Measurements from ENCODE around the gene SLC32A1. TPM values are rescaled to one million over a fixed set of nuclear protein-coding genes. Genes with fewer than 3 reads are reported as not detected.

SLC32A1 gene
- total and polyA plus RNA-seq, 2 donors (not counting 1 experiment from before 2014, with no cell fraction given), result not detected

- Histone ChIP-seq H3K4me1 (ENCODE audit: control insufficient read depth, extremely low read depth, insufficient read depth, low read length) (no peaks in the 10 kb centered on the region), H3K4me2 (ENCODE audit: extremely low read depth, insufficient read depth, low read length) (no peak overlapping the region), H3K36me3 (ENCODE audit: control insufficient read depth, insufficient read depth, low read length) (no peaks in the 10 kb centered on the region), H3K9me3 (ENCODE audit: control insufficient read depth, insufficient read depth, low read depth, low read length) (no peaks in the 10 kb centered on the region), H4K20me1 (ENCODE audit: control insufficient read depth, extremely low read depth, insufficient read depth, low read length) (no peaks in the 10 kb centered on the region), H3K9ac (ENCODE audit: insufficient read depth, low read length) (no peak overlapping the region), H3K27me3 (ENCODE audit: control insufficient read depth, insufficient read depth, low read length) (peaks cover 16% of the 10 kb centered on the region), H3K27ac (ENCODE audit: insufficient read depth, low read length) (no peak overlapping the region), H2AFZ (ENCODE audit: low read length) (no peak overlapping the region), H3K4me3 (replicated peaks in 1 of 4; ENCODE audit: control extremely low read depth in 1 of 4, insufficient read depth in 1 of 4, low read depth in 3 of 4, low read length in 4 of 4) (no peak overlapping the region), H3K79me2 (ENCODE audit: control insufficient read depth, insufficient read depth, low read length) (no peaks in the 10 kb centered on the region)
- no peak for DNase-seq (ENCODE audit: low read depth in 2 of 2)
- TF ChIP-seq, protein P1, sequence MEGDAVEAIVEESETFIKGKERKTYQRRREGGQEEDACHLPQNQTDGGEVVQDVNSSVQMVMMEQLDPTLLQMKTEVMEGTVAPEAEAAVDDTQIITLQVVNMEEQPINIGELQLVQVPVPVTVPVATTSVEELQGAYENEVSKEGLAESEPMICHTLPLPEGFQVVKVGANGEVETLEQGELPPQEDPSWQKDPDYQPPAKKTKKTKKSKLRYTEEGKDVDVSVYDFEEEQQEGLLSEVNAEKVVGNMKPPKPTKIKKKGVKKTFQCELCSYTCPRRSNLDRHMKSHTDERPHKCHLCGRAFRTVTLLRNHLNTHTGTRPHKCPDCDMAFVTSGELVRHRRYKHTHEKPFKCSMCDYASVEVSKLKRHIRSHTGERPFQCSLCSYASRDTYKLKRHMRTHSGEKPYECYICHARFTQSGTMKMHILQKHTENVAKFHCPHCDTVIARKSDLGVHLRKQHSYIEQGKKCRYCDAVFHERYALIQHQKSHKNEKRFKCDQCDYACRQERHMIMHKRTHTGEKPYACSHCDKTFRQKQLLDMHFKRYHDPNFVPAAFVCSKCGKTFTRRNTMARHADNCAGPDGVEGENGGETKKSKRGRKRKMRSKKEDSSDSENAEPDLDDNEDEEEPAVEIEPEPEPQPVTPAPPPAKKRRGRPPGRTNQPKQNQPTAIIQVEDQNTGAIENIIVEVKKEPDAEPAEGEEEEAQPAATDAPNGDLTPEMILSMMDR (conservative IDR thresholded peaks at IDR 0.05 in 1 of 2, IDR thresholded peaks at IDR 0.05 in 1 of 2; ENCODE audit: low read depth in 1 of 2, low read length in 2 of 2), result no peak
- TF ChIP-seq EZH2 (IDR thresholded peaks at IDR 0.05; ENCODE audit: low read length, missing control alignments), result no peak
Measured at GRCh38 chr20:38715646-38716045, 8.6 kb upstream of the SLC32A1 start.

DNA sequence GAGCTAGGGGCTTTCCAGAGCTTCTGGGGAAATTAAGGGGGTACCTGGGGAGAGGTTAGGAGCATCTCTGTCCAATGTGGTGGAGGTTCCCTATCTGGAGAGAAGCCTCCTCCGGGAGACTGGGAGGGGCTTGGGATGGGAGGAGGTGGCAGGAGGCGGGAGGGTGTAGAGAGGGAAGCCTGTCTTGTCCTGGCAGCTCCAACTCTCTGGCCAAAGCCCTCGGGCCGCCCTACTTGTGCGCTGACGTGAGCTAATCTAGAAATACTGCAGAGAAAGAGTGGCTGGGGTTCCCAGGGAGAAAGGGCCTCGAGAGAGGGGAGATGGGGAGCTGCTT is 1.6 kb upstream of the SLC32A1 start:
- Histone ChIP-seq H3K9ac (ENCODE audit: insufficient read depth, low read length) (no peak overlapping the region), H3K27me3 (ENCODE audit: control insufficient read depth, insufficient read depth, low read length) (peaks cover 76% of the 10 kb centered on the region), H3K27ac (ENCODE audit: insufficient read depth, low read length) (no peak overlapping the region), H3K36me3 (ENCODE audit: control insufficient read depth, insufficient read depth, low read length) (no peaks in the 10 kb centered on the region), H3K4me2 (ENCODE audit: extremely low read depth, insufficient read depth, low read length) (no peak overlapping the region), H3K4me1 (ENCODE audit: control insufficient read depth, extremely low read depth, insufficient read depth, low read length) (no peaks in the 10 kb centered on the region), H3K9me3 (ENCODE audit: control insufficient read depth, insufficient read depth, low read depth, low read length) (no peaks in the 10 kb centered on the region), H3K4me3 (replicated peaks in 1 of 4; ENCODE audit: control extremely low read depth in 1 of 4, insufficient read depth in 1 of 4, low read depth in 3 of 4, low read length in 4 of 4) (no peak overlapping the region), H4K20me1 (ENCODE audit: control insufficient read depth, extremely low read depth, insufficient read depth, low read length) (no peaks in the 10 kb centered on the region), H3K79me2 (ENCODE audit: control insufficient read depth, insufficient read depth, low read length) (no peaks in the 10 kb centered on the region), H2AFZ (ENCODE audit: low read length) (no peak overlapping the region)
- no peak for DNase-seq (ENCODE audit: low read depth in 2 of 2)
- no peak for TF ChIP-seq EZH2 (IDR thresholded peaks at IDR 0.05; ENCODE audit: low read length, missing control alignments)
- TF ChIP-seq, protein P1 (conservative IDR thresholded peaks at IDR 0.05 in 1 of 2, IDR thresholded peaks at IDR 0.05 in 1 of 2; ENCODE audit: low read depth in 1 of 2, low read length in 2 of 2), result no peak

- TF ChIP-seq, protein P1 (conservative IDR thresholded peaks at IDR 0.05 in 1 of 2, IDR thresholded peaks at IDR 0.05 in 1 of 2; ENCODE audit: low read depth in 1 of 2, low read length in 2 of 2), result no peak
- TF ChIP-seq EZH2 (IDR thresholded peaks at IDR 0.05; ENCODE audit: low read length, missing control alignments), result peak; percentile 61
- no peak overlapping the region for H2AFZ ChIP-seq (ENCODE audit: low read length)
- DNase-seq (ENCODE audit: low read depth in 2 of 2), result peak; percentile 23 to 35
- H3K27ac ChIP-seq (ENCODE audit: insufficient read depth, low read length), result no peak overlapping the region
- no peaks in the 10 kb centered on the region for H4K20me1 ChIP-seq (ENCODE audit: control insufficient read depth, extremely low read depth, insufficient read depth, low read length)
- no peak overlapping the region for H3K4me3 ChIP-seq (replicated peaks in 1 of 4; ENCODE audit: control extremely low read depth in 1 of 4, insufficient read depth in 1 of 4, low read depth in 3 of 4, low read length in 4 of 4)
- no peak overlapping the region for H3K9ac ChIP-seq (ENCODE audit: insufficient read depth, low read length)
- H3K4me2 ChIP-seq (ENCODE audit: extremely low read depth, insufficient read depth, low read length), result no peak overlapping the region
- no peaks in the 10 kb centered on the region for H3K79me2 ChIP-seq (ENCODE audit: control insufficient read depth, insufficient read depth, low read length)
- no peaks in the 10 kb centered on the region for H3K4me1 ChIP-seq (ENCODE audit: control insufficient read depth, extremely low read depth, insufficient read depth, low read length)
- no peaks in the 10 kb centered on the region for H3K9me3 ChIP-seq (ENCODE audit: control insufficient read depth, insufficient read depth, low read depth, low read length)
- H3K36me3 ChIP-seq (ENCODE audit: control insufficient read depth, insufficient read depth, low read length), result no peaks in the 10 kb centered on the region
- peaks cover 82% of the 10 kb centered on the region for H3K27me3 ChIP-seq (ENCODE audit: control insufficient read depth, insufficient read depth, low read length)
Measured at GRCh38 chr20:38723017-38723847, 1.1 kb upstream of the SLC32A1 start.

All from fibroblast of lung (primary cell).